Body of pancreas (tissue), 4 donors: ENCODE measurements around the gene LCA5L. TPM values are rescaled to one million over a fixed set of nuclear protein-coding genes. Genes with fewer than 3 reads are reported as not detected.
"Not testable (repeated sequence)": the region's sequence is repeated elsewhere in the genome, so short reads cannot be mapped to it uniquely, and the experiment has no call there.

Experiments used
- ATAC-seq: fragments of 150-250 bp; one replicate; pipeline ENCODE4 v1.9.1; 2016
- DNase-seq, 4 donors: peaks; one replicate each; pipeline ENCODE4 v3.0.0-alpha.2; 2019
- H3K27ac ChIP-seq, 4 donors: fragments of 200-600 bp; sonication (generic); 1 replicate in 3 of 4; 2 replicates in 1 of 4; pipeline versions ENCODE4 v1.5.1 to v1.6.1; 2016 to 2019; ENCODE audit warnings: mild to moderate bottlenecking in 1 of 4, mixed read lengths in 1 of 4, moderate library complexity in 1 of 4
- H3K27me3 ChIP-seq, 2 donors: fragments of 200-600 bp; sonication (generic); one replicate each; pipeline ENCODE4 v1.6.0; 2016; ENCODE audit warnings: mild to moderate bottlenecking in 1 of 2
- H3K36me3 ChIP-seq, 2 donors: fragments of 200-600 bp; sonication (generic); replicated peaks in 1 of 2; 2 replicates each; pipeline ENCODE4 v1.5.1; 2016; ENCODE audit warnings: low read depth in 2 of 2; ENCODE audit not compliant: insufficient read depth in 1 of 2
- H3K4me1 ChIP-seq: fragments of 200-600 bp; sonication (generic); one replicate; pipeline ENCODE4 v1.6.0; 2016
- H3K4me3 ChIP-seq, 2 donors: fragments of 200-600 bp; sonication (generic); 1 replicate in 1 of 2; 2 replicates in 1 of 2; pipeline ENCODE4 v1.5.1; 2016 to 2019
- H3K9me3 ChIP-seq, 3 donors: fragments of 200-600 bp; sonication (generic); 1 replicate in 2 of 3; 2 replicates in 1 of 3; pipeline ENCODE4 v1.5.1; 2016
- CTCF ChIP-seq, 7 experiments: fragments of 450-650 bp in 4 of 7; fragments of 200-600 bp in 3 of 7; sonication (generic) in 3 of 7; IDR thresholded peaks; one replicate each; pipeline ENCODE4 v1.5.1; 2016 to 2019; ENCODE audit warnings: antibody characterized with exemption in 7 of 7
- POLR2A ChIP-seq, 3 donors: fragments of 450-650 bp; IDR thresholded peaks; one replicate each; pipeline ENCODE4 v1.6.1; 2016; ENCODE audit warnings: antibody characterized with exemption in 3 of 3, mild to moderate bottlenecking in 2 of 3
- WGBS, 2 donors: methylation state at CpG; one replicate each; pipeline ENCODE4 v1.1.5; 2017; 5-methylcytosine and 5-hydroxymethylcytosine counted together
- intact Hi-C: fragments of 100-400 bp; cut with DNase I; formaldehyde crosslinking; loops from one replicate; pipeline ENCODE4 v1.15.1; 2023
- total RNA-seq, 2 donors: library from RNA; depleted of rRNA; stranded (reverse); fragments of >200 nt; gene quantifications; one replicate each; pipeline ENCODE4 v1.1.0, GENCODE V29; 2016

LCA5L gene
- total RNA-seq, 2 donors from 2014 or later, result 0.78 to 1.3 TPM

- no peaks in the 10 kb centered on the region for H3K27me3 ChIP-seq
- no peak overlapping the region for H3K4me3 ChIP-seq
- no peaks in the 10 kb centered on the region for H3K9me3 ChIP-seq
- 90 to 94% methylated on average over 11 of the region's 11 CpGs for WGBS, 2 donors
- TF ChIP-seq CTCF (IDR thresholded peaks at IDR 0.05), result no peak
- no peak for TF ChIP-seq POLR2A (IDR thresholded peaks at IDR 0.05)
- DNase-seq (no peak), ATAC-seq (no peak)
- H3K36me3 ChIP-seq, result peaks cover 0 to 5% of the 10 kb centered on the region in 2 donors
- H3K27ac ChIP-seq, result peak overlapping the region in 3 of 4 donors; percentile 77 to 84 (median 82)
- H3K4me1 ChIP-seq, result peaks cover 46% of the 10 kb centered on the region
- intact Hi-C loops, result no loop called here
Observed at GRCh38 chr21:39386899-39387298, 58.7 kb downstream of the LCA5L start.

- intact Hi-C loops, result no loop called here
- H3K36me3 ChIP-seq, result peaks cover 0 to 1% of the 10 kb centered on the region in 2 donors
- ATAC-seq, result no peak
- 52 to 53% methylated on average over 4 to 13 of the region's 13 CpGs for WGBS, 2 donors
- peak overlapping the region; percentile 65 to 84 (median 80) for H3K27ac ChIP-seq
- H3K4me1 ChIP-seq, result peaks cover 53% of the 10 kb centered on the region
- DNase-seq, result peak; percentile 28 to 60 (median 40)
- H3K27me3 ChIP-seq, result no peaks in the 10 kb centered on the region
- H3K4me3 ChIP-seq, result no peak overlapping the region
- H3K9me3 ChIP-seq, result no peaks in the 10 kb centered on the region
- TF ChIP-seq CTCF (IDR thresholded peaks at IDR 0.05) (no peak), POLR2A (IDR thresholded peaks at IDR 0.05) (no peak)
Observed at GRCh38 chr21:39386194-39386593, 59.4 kb downstream of the LCA5L start.

GRCh38 chr21:39385299-39386145 is 60.1 kb downstream of the LCA5L start:
- Histone ChIP-seq H3K4me1 (peaks cover 57% of the 10 kb centered on the region), H3K36me3 (no peaks in the 10 kb centered on the region), H3K9me3 (no peaks in the 10 kb centered on the region), H3K27ac (peak overlapping the region; percentile 67 to 84 (median 80)), H3K27me3 (no peaks in the 10 kb centered on the region), H3K4me3 (no peak overlapping the region)
- 36 to 60% methylated on average over 35 to 50 of the region's 50 CpGs for WGBS, 2 donors
- ATAC-seq, result peak; percentile 90
- intact Hi-C loops, result no loop called here
- DNase-seq, result peak; percentile 95 to 98 (median 98)
- TF ChIP-seq CTCF (IDR thresholded peaks at IDR 0.05) (peak in 1 of 7 experiments; percentile 10), POLR2A (IDR thresholded peaks at IDR 0.05) (peak; percentile 25 to 57 (median 40))

GRCh38 chr21:39384674-39385298 is 60.8 kb downstream of the LCA5L start:
- 63 to 72% methylated on average over 13 of the region's 13 CpGs for WGBS, 2 donors
- Histone ChIP-seq H3K4me1 (peaks cover 57% of the 10 kb centered on the region), H3K27ac (peak overlapping the region; percentile 67 to 84 (median 75)), H3K36me3 (no peaks in the 10 kb centered on the region), H3K27me3 (no peaks in the 10 kb centered on the region), H3K4me3 (no peak overlapping the region), H3K9me3 (no peaks in the 10 kb centered on the region)
- no peak for ATAC-seq
- no peak for DNase-seq
- no peak for TF ChIP-seq POLR2A (IDR thresholded peaks at IDR 0.05)
- no peak for TF ChIP-seq CTCF (IDR thresholded peaks at IDR 0.05)
- intact Hi-C loops, result no loop called here

- H3K36me3 ChIP-seq, H3K27ac ChIP-seq, H3K9me3 ChIP-seq, DNase-seq, H3K4me3 ChIP-seq, intact Hi-C loops, H3K27me3 ChIP-seq, ATAC-seq: not testable (repeated sequence)
- H3K4me1 ChIP-seq, result peaks cover 44% of the 10 kb centered on the region
- WGBS, 2 donors, result 80 to 90% methylated on average over 7 of the region's 7 CpGs
Observed at GRCh38 chr21:39382096-39382495, 63.5 kb downstream of the LCA5L start.
